ENCODE measurements around the gene CCM2L.

Gene CCM2L

GRCh38 chr20:32013326-32013725, 3.1 kb downstream of the CCM2L start:
- Histone ChIP-seq H3K4me3 (ENCODE audit: low read length) (no peak overlapping the region), H3K4me2 (ENCODE audit: low read length) (no peak overlapping the region), H3K36me3 (ENCODE audit: control insufficient read depth, low read length) (no peaks in the 10 kb centered on the region), H3K4me1 (ENCODE audit: control insufficient read depth, low read length) (peaks cover 6% of the 10 kb centered on the region), H4K20me1 (ENCODE audit: control insufficient read depth, insufficient read depth, low read depth, low read length) (no peaks in the 10 kb centered on the region), H3F3A (ENCODE audit: control insufficient read depth, insufficient read depth) (no peaks in the 10 kb centered on the region), H3K27ac (ENCODE audit: low read depth, low read length) (no peak overlapping the region), H3K27me3 (ENCODE audit: control insufficient read depth, low read length) (peaks cover 11% of the 10 kb centered on the region), H3K9me3 (ENCODE audit: control insufficient read depth, insufficient read depth, low read length) (no peaks in the 10 kb centered on the region), H3K9me2 (replicated peaks; ENCODE audit: control insufficient read depth, low read length) (no peaks in the 10 kb centered on the region), H3K79me2 (ENCODE audit: control insufficient read depth, low read length) (no peaks in the 10 kb centered on the region)
- no peak for TF ChIP-seq CTCF (IDR thresholded peaks at IDR 0.05; ENCODE audit: low read depth, low read length, poor library complexity, severe bottlenecking)

DNA sequence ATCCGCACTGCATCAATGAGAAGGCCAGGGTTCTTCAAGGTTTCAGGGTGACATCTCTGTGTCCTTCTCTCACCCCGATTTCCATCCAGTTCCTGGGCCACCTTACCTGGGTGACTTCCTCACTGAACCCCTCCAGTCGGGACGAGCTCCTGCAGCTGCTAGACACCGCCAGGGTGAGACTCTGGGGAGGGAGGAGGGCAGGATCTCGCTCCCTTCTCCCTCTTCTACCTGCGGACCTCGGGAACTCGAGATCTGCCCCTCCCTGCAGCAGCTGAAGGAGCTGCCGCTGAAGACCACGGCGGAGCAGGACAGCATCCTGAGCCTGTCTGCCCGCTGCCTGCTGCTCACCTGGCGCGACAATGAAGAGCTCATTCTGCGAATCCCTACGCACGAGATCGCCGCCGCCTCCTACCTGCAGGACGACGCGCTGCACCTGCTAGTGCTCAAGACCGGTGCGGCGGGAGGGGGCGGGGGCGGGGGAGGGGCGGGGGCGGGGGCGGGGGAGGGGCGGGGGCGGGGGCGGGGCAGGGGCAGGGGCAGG, 7.5 kb downstream of the CCM2L start:
- Histone ChIP-seq H3K27ac (ENCODE audit: low read depth, low read length) (no peak overlapping the region), H3K4me1 (ENCODE audit: control insufficient read depth, low read length) (peaks cover 21% of the 10 kb centered on the region), H3K4me2 (ENCODE audit: low read length) (peak overlapping the region; percentile 90), H3K36me3 (ENCODE audit: control insufficient read depth, low read length) (no peaks in the 10 kb centered on the region), H3K9me3 (ENCODE audit: control insufficient read depth, insufficient read depth, low read length) (no peaks in the 10 kb centered on the region), H3K4me3 (ENCODE audit: low read length) (no peak overlapping the region), H3K9me2 (replicated peaks; ENCODE audit: control insufficient read depth, low read length) (no peaks in the 10 kb centered on the region), H3F3A (ENCODE audit: control insufficient read depth, insufficient read depth) (no peaks in the 10 kb centered on the region), H4K20me1 (ENCODE audit: control insufficient read depth, insufficient read depth, low read depth, low read length) (no peaks in the 10 kb centered on the region), H3K79me2 (ENCODE audit: control insufficient read depth, low read length) (no peaks in the 10 kb centered on the region), H3K27me3 (ENCODE audit: control insufficient read depth, low read length) (peaks cover 46% of the 10 kb centered on the region)
- TF ChIP-seq EZH2phosphoT487 (IDR thresholded peaks at IDR 0.05; ENCODE audit: borderline replicate concordance, low read length) (no peak), CTCF (IDR thresholded peaks at IDR 0.05; ENCODE audit: low read depth, low read length, poor library complexity, severe bottlenecking) (no peak)

GRCh38 chr20:32018269-32019155, 8.3 kb downstream of the CCM2L start:
- H3K27ac ChIP-seq (ENCODE audit: low read depth, low read length): no peak overlapping the region
- H3K27me3 ChIP-seq (ENCODE audit: control insufficient read depth, low read length): peaks cover 46% of the 10 kb centered on the region
- no peaks in the 10 kb centered on the region for H4K20me1 ChIP-seq (ENCODE audit: control insufficient read depth, insufficient read depth, low read depth, low read length)
- no peak for TF ChIP-seq CTCF (IDR thresholded peaks at IDR 0.05; ENCODE audit: low read depth, low read length, poor library complexity, severe bottlenecking)
- no peak for TF ChIP-seq EZH2phosphoT487 (IDR thresholded peaks at IDR 0.05; ENCODE audit: borderline replicate concordance, low read length)
- H3K4me2 ChIP-seq (ENCODE audit: low read length): peak overlapping the region; percentile 90
- peak overlapping the region; percentile 83 for H3K4me3 ChIP-seq (ENCODE audit: low read length)
- H3K79me2 ChIP-seq (ENCODE audit: control insufficient read depth, low read length): no peaks in the 10 kb centered on the region
- peaks cover 21% of the 10 kb centered on the region for H3K4me1 ChIP-seq (ENCODE audit: control insufficient read depth, low read length)
- H3K9me3 ChIP-seq (ENCODE audit: control insufficient read depth, insufficient read depth, low read length): no peaks in the 10 kb centered on the region
- no peaks in the 10 kb centered on the region for H3K9me2 ChIP-seq (replicated peaks; ENCODE audit: control insufficient read depth, low read length)
- no peaks in the 10 kb centered on the region for H3F3A ChIP-seq (ENCODE audit: control insufficient read depth, insufficient read depth)
- H3K36me3 ChIP-seq (ENCODE audit: control insufficient read depth, low read length): no peaks in the 10 kb centered on the region
